Ramos (cell line): ENCODE data around the gene DGKI.

Experiments
- in situ Hi-C: fragments of 300-500 bp; cut with MboI; formaldehyde crosslinking; loops from one replicate; pipeline ENCODE4 v1.14.3; 2022; ENCODE audit warnings: low sequenced_read_pairs; ENCODE audit not compliant: unreplicated experiment

DGKI gene

GRCh38 chr7:137801003-137801402 lies 45.8 kb downstream of the DGKI start:
- in situ Hi-C loops, result no loop called here

- in situ Hi-C loops, result no loop called here
These were observed 48.6 kb downstream of the DGKI start for GRCh38 chr7:137798073-137798763.

DNA sequence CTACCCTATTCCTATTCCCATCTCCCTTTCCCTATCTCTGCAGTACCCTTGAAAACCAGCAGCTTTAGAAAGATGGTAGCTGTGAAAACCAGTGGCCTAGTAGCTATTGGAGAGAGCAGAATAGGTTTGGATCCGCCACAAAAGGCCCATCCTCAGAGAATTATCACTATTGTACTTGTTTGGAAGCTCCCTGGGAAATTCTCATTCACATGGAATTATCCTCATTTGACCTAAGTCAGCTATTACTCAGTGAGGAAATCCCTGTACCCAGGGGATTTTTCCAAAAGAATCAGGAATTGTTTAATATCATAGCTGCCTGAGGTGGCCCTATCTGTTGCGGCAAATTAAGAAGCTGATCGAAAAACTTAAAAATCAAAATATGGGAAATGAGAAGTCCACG lies 51.6 kb downstream of the DGKI start:
- in situ Hi-C loops, result no loop called here

GRCh38 chr7:137791930-137792329 lies 54.8 kb downstream of the DGKI start:
- in situ Hi-C loops, result no loop called here

GRCh38 chr7:137790828-137791227 lies 55.9 kb downstream of the DGKI start:
- in situ Hi-C loops, result no loop called here

GRCh38 chr7:137789215-137789882 lies 57.4 kb downstream of the DGKI start:
- in situ Hi-C loops, result no loop called here

- in situ Hi-C loops, result no loop called here
These were observed 59.3 kb downstream of the DGKI start for GRCh38 chr7:137787301-137787976.

DNA sequence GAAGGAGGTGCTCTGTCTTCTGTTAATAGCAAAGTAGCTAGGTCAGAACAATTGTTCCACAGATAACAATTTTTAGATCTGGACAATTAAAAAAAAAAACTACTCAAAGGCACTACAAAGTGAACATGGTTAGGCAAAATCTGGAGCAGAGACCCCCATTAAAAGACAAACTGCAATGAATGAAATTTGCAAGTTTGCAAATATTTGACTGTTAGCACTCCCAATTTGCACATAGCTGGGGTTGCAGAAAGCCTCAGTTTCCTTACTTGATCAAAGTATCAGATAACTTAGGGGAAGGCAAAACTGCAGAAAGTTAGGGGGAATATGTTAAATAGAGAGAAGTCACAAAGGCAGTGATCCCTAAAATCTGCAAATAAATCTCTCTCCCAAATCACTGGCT lies 68.3 kb downstream of the DGKI start:
- in situ Hi-C loops, result no loop called here

- in situ Hi-C loops, result no loop called here
These were observed 72.0 kb downstream of the DGKI start for GRCh38 chr7:137774793-137775201.

DNA sequence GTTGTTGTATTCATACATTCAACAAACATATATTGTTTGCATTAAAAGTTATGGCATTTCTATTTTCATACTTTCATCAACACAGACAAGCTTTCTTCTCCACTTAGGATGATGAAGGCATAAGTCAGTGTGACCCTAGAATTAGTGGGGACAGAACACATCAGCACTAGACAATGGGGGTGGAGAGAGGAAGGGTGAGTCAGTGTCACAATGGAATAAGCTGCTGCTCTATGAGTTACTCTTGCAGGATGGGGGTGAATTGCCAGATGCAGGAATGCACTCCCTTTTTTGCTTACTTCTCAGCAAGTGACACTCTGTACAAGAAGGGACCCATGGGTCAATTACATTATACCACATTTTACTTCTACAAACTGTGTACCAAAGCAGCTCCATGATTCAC lies 74.0 kb downstream of the DGKI start:
- in situ Hi-C loops, result no loop called here

DNA sequence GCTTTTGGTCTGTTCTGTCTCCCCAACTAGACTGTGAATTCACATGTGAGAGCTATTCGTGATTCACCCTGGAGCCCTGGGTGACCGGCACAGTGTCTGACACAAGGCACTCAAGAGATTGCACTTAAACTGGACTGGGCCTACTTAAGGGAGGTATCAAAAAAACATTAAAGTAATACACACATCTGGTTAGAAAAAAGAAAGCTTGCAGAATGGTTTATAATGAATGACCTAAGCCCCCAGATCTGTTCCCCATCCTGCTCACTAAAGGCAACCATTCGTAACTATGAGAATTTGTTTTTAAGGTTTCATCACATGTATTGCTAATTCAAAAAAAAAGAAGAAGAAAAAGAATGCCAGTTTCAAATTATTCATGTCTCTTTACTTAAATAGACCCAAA lies 74.5 kb downstream of the DGKI start:
- in situ Hi-C loops, result no loop called here

DNA sequence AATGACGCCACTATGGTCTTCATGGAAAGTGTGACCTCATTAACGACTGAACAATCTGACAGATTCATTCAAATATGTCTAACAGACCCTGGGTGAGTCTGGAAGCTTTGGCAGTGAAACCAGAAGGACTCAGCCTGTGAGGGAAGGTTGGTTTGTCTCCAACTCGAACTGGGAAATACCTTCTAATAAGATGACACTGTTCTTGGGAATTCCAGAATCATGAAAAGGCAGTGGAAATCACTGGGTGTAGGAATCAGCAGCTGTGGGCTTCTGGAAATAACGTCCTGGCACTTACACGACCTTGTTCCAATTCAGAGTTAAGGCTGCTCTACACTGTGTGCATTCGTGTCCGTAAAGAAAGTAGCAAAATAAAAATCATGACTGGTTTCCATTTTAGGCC lies 75.1 kb downstream of the DGKI start:
- in situ Hi-C loops, result no loop called here

GRCh38 chr7:137771273-137771672 lies 75.5 kb downstream of the DGKI start:
- in situ Hi-C loops, result no loop called here

- in situ Hi-C loops, result no loop called here
These were observed 78.4 kb downstream of the DGKI start for GRCh38 chr7:137768366-137768765.

DNA sequence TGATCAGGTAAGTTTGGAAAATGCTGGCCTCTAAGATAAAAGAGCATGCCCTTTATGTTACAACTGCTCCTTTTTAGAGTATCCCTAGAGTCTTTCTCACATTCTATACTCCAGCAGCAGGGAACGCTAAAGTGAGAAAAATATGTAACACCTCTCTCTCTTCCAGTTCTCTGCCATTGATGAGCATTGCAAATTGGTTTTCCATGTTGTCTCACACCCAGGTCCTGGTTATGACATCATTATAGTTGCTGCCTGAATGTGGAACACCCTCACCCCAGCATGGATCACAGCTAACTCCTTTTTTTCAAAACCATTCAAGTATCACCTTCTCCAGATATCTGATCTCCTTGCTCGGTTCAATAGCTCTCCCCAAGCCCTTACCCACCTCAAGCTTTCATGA lies 84.4 kb downstream of the DGKI start:
- in situ Hi-C loops, result no loop called here

- in situ Hi-C loops, result no loop called here
These were observed 86.7 kb downstream of the DGKI start for GRCh38 chr7:137760111-137760510.

DNA sequence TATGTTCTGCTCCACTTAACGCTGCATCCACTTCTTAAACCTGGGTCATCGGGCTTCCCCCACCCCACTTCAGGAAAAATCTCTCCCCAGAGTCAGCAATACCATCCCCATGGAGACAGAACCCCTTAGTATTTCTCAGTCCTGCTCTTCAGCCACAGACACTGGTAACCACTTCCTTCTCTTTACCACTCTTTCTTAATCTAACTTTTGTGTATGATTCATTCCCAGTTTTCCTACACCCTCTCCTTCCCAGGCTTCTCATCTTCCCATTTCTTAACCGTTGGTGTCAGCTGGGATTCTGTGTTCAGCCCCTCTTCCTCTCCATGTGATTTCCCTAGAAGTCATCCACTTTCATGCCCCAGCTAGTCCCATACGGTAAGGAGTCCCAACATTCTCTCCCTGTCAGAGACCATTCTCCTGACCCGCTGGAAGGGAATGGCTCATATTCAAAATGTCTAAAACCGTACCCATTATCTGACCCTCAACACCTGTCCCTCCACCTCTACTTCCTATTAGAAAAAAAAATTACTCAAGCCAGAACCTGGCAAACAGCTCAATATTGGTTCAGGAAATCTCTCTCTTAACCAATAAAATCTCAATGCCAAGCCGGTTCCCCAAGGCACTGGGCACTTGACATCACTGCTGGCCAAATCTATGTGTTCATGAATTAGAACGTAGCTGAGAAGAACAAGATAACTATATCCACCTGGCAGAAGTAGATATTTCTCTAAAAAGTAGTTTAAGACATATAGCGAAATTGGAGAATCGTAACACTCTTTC lies 89.4 kb downstream of the DGKI start:
- in situ Hi-C loops, result no loop called here

- in situ Hi-C loops, result no loop called here
These were observed 90.7 kb downstream of the DGKI start for GRCh38 chr7:137755846-137756651.

DNA sequence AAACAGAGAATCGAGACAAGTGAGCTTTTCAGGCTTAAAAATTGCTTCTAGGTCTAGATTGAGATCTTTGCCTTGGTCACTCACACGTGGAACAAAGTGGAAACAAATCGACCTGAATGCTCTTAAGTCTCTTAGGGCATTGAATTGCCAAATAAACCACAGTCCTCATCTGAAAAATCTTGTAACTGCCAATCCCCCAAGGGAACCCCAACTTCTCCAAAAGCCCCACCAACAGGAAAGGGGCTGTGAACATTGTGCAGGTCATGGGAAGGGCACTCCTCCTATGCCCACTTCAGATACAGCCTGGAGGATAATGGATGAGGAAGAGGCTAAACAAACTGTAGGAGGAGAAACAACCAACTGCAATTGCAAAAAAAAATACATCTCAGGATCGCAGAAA lies 91.3 kb downstream of the DGKI start:
- in situ Hi-C loops, result no loop called here
